Measurements from ENCODE around the gene CHTOP.
A peak's percentile ranks its signal among the peaks of the same experiment; 100 is the strongest.
"Not testable (repeated sequence)": the region's sequence is repeated elsewhere in the genome, so short reads cannot be mapped to it uniquely, and the experiment has no call there.

The CHTOP gene

DNA sequence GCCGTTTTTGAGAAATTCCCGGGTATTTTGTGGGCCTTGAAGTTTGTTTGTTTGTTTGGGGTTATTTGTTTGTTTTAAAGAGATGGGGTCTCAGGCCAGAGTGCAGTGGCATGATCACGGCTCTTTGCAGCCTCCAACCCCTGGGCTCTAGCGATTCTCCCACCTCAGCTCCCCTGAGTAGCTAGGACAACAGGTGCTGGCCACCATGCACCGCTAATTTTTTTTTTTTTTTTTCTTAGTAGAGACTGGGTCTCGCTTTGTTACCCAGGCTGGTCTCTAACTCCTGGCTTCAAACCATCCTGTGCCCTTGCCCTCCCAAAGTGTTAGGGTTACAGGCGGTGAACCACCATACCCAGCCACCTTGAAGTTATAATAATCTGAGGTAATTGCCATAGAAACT lies 2.0 kb downstream of the CHTOP start:
- no peak for DNase-seq

DNA sequence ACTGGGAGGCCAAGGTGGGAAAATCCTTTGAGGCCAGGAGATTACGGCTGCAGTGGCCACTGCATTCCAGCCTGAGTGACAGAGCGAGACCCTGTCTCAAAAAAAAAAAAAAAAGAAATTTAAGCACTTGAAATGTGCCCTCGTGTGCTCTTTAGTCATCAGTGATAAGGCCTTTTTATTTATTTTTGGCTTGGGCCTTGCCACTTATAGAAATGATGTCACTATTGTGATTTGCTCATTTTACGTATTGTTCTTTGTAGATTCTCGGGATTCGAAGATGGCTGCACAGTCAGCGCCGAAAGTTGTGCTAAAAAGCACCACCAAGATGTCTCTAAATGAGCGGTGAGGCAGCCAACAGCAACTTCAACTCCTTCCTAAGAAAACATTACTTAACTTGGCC lies 2.4 kb downstream of the CHTOP start:
- no peak for DNase-seq

DNA sequence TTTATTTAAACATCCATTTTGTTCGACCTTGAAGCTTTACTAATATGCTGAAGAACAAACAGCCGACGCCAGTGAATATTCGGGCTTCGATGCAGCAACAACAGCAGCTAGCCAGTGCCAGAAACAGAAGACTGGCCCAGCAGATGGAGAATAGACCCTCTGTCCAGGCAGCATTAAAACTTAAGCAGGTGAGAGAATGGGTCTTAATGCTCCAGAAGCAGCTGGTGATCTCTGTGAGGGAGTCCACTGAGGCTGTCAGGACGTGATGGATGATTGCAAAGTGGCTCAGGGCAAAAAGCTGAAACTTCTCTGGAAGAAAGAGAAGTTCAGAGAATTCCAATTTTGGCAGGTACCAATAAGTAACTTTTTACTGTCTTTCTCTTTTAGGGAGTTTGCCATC lies 4.4 kb downstream of the CHTOP start:
- no peak for DNase-seq

DNA sequence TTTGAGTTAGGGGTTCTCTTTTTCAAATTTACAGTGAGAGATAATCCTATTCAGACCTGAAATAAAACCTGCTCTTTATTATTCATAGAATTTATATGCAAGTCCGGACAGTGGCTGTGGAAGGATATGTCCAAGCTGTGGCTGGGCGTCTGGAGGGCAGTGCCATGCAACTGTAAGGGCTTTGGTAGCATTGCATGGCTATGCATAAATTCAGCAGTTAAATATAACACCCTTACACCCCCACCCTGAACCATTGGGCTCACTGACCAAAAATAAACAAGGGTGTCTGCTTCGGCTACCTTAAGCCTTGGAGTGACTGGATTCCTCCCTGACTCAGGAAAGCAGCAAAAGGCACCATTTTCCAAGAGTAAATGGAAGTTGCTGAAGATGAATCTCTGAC lies 5.4 kb downstream of the CHTOP start:
- no peak for DNase-seq

DNA sequence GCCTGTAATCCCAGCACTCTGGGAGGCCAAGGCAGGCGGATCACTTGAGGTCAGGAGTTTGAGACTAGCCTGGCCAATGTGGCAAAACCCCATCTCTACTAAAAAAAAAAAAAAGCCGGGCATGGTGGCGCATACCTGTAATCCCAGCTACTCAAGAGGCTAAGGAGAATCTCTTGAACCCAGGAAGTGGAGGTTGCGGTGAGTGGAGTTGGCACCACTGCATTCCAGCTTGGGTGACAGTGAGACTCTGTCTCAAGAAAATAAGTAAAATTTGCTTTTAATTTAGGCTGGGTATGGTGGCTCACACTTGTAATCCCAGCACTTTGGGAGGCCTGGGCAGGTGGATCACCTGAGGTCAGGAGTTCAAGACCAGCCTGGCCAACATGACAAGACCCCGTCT lies 6.3 kb downstream of the CHTOP start:
- DNase-seq = not testable (repeated sequence)

DNA sequence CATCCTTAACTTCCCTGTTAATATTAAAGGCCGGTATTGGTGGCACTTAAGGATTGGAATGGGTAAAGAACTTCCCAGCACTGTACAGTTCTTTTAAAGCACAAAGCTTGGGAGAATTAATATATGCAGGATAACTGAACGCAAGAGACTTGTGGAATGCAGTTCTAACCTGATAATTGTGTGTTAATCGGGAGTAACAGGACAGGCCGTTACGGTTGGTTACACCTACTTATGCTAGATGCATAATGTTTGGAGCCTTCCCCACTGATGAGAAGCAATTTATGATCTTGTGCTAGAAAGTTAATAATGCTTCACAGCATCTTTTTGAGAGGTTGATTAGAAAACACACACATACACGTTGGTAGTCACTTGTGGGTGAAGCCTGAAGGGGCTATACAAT lies 7.0 kb downstream of the CHTOP start:
- DNase-seq = no peak

DNA sequence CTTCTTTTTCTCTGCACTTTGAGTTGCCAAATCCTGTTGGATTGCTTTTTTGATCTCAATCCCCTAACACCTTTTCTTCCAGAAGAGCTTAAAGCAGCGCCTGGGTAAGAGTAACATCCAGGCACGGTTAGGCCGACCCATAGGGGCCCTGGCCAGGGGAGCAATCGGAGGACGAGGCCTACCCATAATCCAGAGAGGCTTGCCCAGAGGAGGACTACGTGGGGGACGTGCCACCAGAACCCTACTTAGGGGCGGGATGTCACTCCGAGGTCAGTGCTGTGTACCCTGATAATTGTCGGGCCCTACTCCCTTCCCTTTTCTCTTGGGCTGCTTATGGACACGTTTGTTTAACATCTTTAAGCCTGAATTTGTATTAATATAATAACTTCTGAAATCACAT lies 8.3 kb downstream of the CHTOP start:
- no peak for DNase-seq

DNA sequence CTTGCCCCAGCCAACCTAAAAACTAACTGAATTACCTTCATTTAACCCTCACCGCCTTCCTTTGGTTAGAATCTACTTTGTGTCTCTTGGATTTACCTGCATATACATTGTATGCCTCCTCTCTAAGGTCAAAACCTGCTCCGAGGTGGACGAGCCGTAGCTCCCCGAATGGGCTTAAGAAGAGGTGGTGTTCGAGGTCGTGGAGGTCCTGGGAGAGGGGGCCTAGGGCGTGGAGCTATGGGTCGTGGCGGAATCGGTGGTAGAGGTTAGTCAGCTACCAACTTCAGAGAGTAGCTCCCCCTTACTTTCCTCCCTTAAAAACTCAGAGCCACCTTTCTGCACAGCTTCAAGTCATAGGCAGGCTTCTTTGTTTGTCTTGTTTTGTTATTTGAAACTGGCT lies 9.2 kb downstream of the CHTOP start:
- no peak for DNase-seq

DNA sequence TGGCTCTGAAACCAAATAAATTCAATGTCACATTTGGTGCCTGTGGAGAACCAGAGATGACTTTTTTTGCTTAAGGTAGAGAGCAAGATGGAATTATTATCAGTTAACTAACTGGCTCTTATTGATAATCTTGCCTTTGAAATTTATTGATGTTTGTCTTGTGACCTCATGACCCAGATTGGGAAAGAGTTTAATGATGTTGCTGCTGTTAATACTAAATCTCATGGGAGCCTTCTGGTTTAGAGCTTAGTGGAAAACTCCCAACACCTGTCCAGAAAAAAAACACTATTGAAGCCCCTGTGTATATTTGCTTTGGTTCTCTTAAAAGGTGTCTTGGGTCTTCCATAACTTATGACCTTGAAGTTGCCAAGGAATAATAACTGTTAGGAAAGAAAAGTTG lies 9.9 kb downstream of the CHTOP start:
- DNase-seq = no peak

DNA sequence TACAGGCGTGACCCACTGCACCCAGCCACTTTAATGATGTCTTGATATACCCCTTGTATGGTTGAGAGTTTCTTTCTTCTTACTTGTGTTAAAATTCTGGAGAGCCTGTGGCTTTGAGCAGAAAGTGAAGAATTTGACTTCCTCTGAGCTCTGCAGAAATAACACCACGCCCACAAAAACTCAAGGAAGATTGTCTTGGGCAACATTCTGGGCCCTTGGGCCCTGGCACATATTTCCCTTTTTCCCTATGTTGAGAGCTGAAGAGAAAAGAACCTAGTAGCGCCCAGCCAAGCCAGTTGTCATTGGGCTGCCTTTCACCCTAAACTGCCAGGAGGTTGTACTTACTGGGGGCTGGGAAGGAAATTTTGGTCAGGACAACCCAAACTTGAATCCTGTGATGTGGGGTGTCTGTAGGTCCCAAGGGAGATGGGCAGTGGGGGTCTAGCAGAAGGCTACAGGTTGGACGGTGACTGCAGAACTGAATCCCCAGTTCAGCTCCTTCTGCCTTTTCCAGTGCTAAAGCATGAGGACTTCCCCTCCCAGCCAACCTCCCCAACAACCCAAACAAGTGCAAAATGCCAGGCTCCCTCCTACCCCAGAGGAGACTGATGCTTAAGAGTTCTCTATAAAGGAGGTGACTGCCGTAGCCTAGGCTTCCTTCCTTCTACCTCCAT lies 12.9 kb downstream of the CHTOP start:
- DNase-seq = no peak

DNA sequence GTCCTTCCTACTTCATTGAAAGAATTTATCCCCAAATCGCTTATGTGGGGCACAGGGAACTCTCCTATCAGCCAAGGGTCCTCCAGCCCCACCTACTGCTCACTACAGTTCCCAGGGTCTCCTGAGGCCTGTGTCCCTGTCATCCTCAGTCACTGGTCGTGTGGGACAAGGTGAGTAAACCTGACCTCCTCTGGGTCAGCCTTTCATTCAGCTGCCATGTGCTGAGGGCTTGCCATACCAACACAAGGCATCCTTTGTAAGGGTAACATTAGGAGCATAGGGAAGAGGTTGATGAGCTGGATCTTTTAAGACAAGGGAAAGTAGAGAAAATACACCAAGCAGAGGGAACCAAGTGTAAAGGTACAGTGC lies 13.5 kb downstream of the CHTOP start:
- DNase-seq = no peak

DNA sequence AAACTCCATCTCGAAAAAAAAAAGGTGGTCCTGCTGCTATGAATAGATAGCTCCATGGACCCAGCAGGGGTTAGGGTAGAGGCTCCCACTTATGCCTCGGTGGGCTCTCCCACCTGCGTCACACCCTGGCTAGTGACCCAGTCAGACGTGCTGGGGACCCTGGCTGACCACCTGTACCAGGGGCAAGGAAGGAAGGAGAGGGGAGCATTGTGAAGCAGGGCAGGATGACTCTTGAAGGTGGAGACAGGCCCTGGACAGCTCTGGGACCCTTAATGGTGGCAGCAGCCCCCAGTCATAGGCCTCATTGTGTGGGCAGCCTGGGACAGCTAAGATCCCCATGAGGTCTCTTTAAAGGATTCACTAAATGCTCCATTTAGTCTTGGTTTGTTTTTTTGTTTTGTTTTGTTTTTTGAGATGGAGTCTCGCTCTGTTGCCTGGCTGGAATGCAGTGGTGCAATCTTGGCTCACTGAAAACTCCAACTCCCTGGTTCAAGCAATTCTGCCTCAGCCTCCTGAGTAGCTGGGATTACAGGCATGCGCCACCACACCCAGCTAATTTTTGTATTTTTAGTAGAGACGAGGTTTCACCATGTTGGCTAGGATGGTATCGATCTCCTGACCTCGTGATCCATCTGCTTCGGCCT lies 14.3 kb downstream of the CHTOP start:
- DNase-seq = no peak

DNA sequence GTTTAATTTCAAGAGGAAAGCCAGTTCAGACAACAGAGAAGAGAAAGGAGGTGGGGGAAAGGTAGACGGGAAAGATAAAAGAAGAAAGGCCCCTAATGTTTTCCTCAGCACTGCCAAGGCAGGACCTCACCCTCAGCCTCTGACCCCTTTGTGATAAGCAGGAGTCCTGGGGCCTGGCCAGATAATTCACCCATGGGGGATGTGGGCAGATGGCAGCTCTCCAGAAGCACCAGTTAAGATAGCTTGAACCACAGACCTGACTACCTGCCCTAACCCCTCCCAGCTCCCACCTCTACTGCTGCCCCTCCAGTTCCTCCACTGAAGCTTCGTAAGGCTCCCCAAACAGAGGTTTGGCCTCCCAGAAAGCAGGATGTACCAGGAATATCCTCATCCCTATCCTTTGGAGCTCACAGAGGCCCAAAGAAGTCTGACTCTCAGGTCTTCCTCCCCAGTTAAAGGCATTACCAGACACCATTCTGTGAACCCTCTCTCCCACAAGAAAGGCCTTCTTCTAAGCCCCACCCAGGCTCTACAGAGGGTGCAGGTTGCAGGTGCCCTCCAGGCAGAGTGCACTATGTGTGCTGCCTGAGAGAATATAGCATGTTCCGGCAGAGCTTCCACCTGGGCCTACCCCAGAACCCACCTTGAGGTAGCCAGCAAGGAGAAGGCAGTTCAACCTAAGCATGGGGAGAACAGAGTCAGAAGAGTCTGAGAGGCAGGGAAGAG lies 15.4 kb downstream of the CHTOP start:
- DNase-seq = peak; percentile 19

DNA sequence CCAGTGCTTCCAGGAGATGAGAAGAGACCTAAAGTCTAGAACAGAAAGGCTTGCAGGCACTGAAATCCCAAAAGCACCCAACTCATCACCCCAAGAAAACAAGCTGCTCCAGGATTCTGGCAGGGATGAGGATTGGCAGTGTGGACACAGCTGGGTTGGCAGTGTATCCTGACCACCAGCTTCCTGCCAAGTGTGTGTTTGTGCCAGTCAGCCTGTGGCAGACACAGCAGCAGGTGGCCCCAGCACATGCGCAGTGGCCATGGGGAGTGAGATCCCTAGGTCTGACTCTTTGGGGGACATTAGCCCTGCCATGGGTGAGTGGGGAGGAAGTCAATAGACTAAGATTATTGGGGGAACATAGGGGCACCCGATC lies 16.0 kb downstream of the CHTOP start:
- DNase-seq = no peak

DNA sequence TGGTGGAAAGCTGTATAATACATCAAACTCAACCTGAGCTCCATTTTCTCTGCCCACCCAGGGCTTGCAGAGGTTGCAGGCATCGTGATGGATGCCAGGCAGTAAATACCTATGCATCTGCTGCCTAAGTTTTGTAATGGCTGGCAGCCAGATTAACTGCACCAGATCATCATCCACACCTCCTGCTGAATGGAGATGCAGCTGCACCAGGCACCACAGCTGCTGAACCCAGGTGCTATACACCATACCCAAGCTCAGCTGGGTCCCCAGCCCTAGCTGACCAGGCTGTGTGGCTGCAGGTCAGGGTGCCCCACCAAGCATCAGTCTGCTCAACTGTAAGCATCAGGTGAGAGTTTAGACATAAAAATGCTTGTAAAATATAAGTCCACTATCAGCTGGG lies 17.9 kb downstream of the CHTOP start:
- DNase-seq = no peak

DNA sequence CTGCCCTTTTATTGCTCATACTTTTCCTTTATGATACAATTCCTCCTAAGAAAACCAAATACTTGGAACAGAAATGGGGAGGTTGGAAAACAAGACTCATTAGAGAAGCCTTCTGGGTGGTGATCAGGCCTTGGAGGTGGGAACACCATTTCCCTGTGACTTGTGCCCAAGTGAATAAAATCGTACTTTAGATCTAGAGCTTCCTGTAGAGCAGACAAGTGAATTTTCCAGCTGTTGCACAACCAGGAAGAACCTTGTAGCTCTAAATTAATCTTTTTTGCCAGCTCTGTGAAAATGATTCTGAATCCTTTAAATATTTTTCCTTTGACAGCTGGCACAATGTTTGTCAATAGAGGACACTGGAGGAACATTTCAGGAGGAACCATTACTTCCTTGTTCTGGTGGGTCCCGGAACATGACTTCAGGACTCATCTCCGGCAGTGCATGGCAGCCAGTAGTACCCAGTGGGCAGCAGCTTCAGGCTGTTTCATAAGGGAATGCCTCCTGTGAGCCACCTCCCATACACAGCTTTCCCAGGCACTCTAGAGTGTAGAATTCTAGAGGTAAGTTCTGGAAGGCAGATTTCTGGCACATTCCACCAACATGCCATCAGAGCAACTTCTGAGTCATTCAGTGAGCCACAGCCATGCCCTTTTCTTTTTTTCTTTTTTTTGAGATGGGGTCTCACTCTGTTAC lies 19.1 kb downstream of the CHTOP start:
- no peak for DNase-seq

DNA sequence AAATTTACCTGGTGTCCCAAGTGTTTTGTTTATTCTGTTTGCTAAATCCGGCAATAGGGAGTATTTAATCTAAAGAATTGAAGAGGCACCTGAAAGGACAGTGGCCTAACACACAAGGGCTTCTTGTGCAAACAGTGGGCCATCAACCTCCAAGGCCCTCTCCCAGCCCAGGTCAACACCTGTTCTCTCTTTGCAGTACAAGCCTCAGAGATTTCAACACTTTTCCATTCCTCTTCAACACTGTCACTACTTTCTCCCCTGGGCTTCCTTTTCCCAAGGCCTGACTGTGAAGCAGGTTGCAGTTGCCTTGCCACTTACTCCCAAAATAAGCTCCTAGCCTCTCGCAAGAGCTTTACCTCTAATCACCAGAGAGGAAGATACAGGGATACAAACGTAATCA lies 21.5 kb downstream of the CHTOP start:
- no peak for DNase-seq

DNA sequence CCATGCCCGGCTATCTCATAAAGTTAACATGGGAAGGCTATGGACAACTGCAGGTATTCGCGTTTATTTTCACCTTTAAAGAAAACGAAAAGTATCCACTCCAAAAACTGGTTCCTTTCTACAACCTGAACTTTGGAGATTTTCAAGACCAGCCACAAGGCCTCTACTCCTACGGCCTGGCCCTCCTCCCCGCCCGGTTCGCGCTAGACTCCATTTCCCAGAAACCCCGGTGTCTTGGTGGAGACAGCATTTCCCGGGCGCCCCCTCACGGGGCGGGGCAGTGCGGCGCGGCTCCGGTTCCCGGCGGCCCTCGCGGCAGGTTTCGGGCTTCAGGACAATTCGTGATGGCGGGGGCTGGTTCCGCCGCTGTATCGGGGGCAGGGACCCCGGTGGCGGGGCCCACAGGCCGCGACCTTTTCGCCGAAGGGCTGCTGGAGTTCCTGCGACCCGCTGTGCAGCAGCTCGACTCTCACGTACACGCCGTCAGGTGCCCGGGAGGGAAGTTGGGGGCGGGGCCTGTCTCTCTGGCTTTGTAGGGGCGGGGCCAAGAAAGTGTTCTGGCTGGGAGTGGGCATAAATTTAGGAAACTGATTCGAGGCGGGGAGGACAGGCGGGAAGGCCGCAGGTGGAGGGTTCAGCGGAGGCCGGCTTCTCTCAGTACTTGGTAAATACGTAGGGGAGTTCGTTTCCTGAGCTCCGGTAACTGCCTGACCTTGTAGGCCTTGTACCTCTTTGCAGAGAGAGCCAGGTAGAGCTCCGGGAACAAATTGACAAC lies 24.7 kb downstream of the CHTOP start, which contains the start of gene SNAPIN:
Gene SNAPIN, plus strand, starts transcription at position 304 of the 775 bp plus-strand sequence. Its CDS starts 41 bp downstream, at position 345.
- peak; percentile 90 for DNase-seq

DNA sequence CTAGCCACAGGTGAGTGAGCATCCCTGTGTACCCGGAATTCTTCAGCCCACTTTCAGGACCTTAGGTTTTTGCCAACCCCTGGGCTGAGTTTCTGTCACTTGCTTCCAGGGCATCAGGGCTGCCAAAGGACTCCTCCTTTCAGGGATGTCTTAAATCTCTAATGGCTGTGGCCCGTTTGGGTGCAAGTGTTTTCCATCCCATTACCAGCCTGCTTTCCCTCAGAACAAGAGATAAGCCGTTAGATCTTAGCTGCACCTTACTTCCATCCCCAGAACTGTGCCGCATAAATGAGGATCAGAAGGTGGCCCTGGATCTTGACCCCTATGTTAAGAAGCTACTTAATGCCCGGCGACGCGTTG lies 25.3 kb downstream of the CHTOP start:
- no peak for DNase-seq

DNA sequence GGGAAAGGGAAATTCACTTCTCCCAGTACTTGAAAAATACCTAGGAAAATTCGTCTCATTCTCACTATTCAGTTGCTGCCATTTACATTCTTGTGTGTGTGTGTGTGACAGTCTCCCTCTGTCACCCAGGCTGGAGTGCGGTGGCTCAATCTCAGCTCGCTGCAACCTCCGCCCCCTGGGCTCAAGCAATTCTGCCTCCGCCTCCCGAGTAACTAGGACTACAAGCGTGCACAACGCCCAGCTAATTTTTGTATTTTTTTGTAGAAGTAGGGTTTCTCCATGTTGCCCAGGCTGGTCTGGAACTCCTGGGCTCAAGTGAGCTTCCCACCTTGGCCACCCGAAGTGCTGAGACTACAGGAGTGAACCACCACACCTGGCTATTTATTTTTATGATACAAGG lies 25.8 kb downstream of the CHTOP start:
- DNase-seq = no peak

DNA sequence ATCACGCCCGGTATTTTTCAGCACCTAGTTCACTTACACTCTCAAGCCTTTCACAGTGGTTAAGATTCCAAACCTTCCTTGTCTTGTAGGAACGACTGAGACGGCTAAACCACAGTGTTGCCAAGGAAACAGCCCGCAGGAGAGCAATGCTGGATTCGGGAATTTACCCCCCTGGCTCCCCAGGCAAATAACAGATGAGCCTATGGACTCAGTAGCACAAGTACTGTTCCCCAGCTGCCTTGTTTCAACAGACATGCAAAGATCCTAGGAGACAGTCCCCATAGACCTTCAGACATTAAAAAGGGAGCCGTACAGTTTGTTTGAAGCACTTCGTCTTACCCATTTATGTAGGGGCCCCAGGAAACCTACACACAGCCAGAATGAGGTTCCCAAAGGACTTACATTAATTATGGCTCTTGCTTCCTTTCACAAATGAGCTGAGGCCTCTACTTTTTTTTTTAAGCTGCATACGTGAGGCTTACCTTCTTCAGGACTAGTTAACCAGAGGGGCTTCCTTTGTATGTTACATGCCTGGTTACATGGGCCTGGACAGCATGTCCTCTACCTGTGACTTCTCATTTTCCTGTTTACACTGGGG lies 27.3 kb downstream of the CHTOP start:
- DNase-seq = no peak

DNA sequence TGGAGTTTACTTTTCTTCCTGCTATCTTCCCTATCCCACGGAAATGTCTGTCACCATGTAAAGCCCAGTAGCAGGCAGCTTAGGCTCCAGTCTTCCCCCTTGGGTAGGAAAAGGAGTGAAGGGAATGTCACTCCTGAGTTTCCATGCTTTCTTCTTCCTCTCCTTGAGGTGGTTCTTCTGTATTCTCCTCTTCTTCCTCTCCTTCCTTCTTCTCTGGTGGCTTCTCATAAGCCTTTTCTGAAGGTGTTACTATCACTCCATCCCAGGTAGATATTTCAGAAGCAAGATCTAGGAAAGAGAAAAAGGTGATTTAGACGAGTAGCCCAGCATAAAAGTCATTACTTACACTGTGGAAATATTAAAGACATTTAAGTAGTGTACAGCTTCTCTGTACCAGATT lies 28.4 kb downstream of the CHTOP start:
- DNase-seq = no peak

DNA sequence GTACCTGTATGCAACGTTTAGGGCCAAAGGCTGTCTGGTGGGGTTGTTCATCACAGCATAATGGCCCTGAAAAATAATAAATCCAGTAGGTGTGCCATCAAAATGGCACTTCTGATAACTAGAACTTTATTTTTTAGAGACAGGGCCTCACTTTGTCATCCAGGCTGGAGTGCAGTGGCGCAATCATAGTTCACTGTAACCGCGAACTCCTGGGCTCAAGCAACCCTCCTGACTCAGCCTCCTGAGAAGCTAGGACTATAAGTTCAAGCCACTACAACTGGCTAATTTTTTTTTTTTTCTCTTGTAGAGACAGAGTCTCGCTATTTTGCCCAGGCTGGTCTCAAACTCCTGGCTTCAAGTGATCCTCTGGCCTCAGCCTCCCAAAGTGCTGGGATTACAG lies 29.3 kb downstream of the CHTOP start:
- no peak for DNase-seq
